GM12892 (cell line): ENCODE data around the gene R3HDM1.

Experiments used
- POLR2A ChIP-seq: IDR thresholded peaks from 2 replicates; pipeline ENCODE4 v1.6.1; 2011; ENCODE audit warnings: low read depth, low read length, control low read depth
- POLR2AphosphoS5 ChIP-seq: IDR thresholded peaks from 2 replicates; pipeline ENCODE4 v1.6.1; 2011; ENCODE audit warnings: low read depth, low read length, control low read depth

DNA sequence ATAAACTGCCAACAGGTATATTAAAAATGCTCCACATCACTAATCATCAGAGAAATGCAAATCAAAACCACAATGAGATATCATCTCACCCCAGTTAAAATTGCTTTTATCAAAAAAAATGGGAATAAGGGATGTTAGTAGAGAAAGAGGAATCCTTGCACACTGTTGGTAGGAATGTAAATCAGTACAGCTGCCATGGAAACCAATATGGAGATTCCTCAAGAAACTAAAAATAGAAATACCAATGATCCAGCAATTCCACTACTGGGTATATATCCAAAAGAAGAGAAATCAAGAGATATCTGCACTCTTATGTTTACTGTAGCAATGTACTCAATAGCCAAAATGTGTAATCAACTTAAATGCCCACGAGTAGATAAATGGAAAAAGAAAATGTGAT, 40.9 kb upstream of the R3HDM1 start:
- TF ChIP-seq POLR2A (no peak), POLR2AphosphoS5 (no peak)
